Lower leg skin (tissue), 3 donors: ENCODE measurements around the gene NIP7.

Experiments
- POLR2A ChIP-seq, 2 donors: fragments of 450-650 bp; IDR thresholded peaks; one replicate each; pipeline ENCODE4 v1.6.1; 2016 to 2017; ENCODE audit warnings: antibody characterized with exemption in 2 of 2, mild to moderate bottlenecking in 1 of 2, moderate library complexity in 1 of 2
- TF ChIP-seq, protein P1 (sequence below), 3 donors: fragments of 450-650 bp; IDR thresholded peaks; one replicate each; pipeline ENCODE4 v1.5.1; 2016; ENCODE audit warnings: antibody characterized with exemption in 3 of 3, mild to moderate bottlenecking in 3 of 3, moderate library complexity in 2 of 3

DNA sequence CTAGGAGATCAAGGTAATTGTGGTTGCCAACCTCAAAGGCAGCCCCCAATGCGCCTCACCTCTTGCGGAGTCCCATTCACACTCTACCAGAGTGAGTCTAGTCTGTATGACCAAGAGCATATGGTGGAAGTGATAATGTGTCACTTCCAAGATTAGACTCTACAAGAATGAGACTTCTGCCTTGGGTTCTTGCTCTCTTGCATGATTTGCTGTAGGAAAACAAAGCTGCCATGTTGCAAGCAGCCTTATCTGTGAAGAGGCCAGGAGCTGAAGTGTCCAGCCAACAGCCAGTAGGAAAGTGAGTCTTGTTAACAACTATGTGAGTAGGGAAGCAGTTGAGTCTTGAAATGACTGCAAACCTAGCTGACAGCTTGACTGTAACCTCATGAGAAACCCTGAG is 42.8 kb downstream of the NIP7 start:
- TF ChIP-seq POLR2A (IDR thresholded peaks at IDR 0.05), result no peak
- TF ChIP-seq, protein P1, sequence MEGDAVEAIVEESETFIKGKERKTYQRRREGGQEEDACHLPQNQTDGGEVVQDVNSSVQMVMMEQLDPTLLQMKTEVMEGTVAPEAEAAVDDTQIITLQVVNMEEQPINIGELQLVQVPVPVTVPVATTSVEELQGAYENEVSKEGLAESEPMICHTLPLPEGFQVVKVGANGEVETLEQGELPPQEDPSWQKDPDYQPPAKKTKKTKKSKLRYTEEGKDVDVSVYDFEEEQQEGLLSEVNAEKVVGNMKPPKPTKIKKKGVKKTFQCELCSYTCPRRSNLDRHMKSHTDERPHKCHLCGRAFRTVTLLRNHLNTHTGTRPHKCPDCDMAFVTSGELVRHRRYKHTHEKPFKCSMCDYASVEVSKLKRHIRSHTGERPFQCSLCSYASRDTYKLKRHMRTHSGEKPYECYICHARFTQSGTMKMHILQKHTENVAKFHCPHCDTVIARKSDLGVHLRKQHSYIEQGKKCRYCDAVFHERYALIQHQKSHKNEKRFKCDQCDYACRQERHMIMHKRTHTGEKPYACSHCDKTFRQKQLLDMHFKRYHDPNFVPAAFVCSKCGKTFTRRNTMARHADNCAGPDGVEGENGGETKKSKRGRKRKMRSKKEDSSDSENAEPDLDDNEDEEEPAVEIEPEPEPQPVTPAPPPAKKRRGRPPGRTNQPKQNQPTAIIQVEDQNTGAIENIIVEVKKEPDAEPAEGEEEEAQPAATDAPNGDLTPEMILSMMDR (IDR thresholded peaks at IDR 0.05), result no peak
